Liver (tissue), 3 donors: ENCODE results near the gene CDC6.

ENCODE experiments used
- CTCF ChIP-seq: fragments of 150-350 bp; IDR thresholded peaks from 2 replicates; pipeline ENCODE4 v1.5.1; 2017; ENCODE audit warnings: improper control_type of control experiment, low read depth, low read length; ENCODE audit not compliant: missing input control
- HNF4G ChIP-seq: IDR thresholded peaks from 2 replicates; pipeline ENCODE4 v1.6.1; 2016; ENCODE audit warnings: antibody characterized with exemption
- JUND ChIP-seq, 2 donors: IDR thresholded peaks; 2 replicates each; pipeline ENCODE4 v1.6.1; 2016; ENCODE audit warnings: antibody characterized with exemption in 2 of 2
- RAD21 ChIP-seq, 2 donors: IDR thresholded peaks; 2 replicates each; pipeline ENCODE4 v1.6.1; 2016; ENCODE audit warnings: antibody characterized with exemption in 2 of 2, mild to moderate bottlenecking in 2 of 2
- TAF1 ChIP-seq: conservative IDR thresholded peaks from 2 replicates; pipeline ENCODE4 v1.6.1; 2016; ENCODE audit warnings: antibody characterized with exemption, mild to moderate bottlenecking
- YY1 ChIP-seq: IDR thresholded peaks from 2 replicates; pipeline ENCODE4 v1.6.1; 2016; ENCODE audit warnings: antibody characterized with exemption, mild to moderate bottlenecking
- TF ChIP-seq, protein P1 (sequence below): IDR thresholded peaks from 2 replicates; pipeline ENCODE4 v1.6.1; 2016; ENCODE audit warnings: antibody characterized with exemption
- TF ChIP-seq, protein P2 (sequence below): IDR thresholded peaks from 2 replicates; pipeline ENCODE4 v1.6.1; 2016; ENCODE audit warnings: antibody characterized with exemption, mild to moderate bottlenecking
- donor health status: healthy.
- donor health status: healthy.

DNA sequence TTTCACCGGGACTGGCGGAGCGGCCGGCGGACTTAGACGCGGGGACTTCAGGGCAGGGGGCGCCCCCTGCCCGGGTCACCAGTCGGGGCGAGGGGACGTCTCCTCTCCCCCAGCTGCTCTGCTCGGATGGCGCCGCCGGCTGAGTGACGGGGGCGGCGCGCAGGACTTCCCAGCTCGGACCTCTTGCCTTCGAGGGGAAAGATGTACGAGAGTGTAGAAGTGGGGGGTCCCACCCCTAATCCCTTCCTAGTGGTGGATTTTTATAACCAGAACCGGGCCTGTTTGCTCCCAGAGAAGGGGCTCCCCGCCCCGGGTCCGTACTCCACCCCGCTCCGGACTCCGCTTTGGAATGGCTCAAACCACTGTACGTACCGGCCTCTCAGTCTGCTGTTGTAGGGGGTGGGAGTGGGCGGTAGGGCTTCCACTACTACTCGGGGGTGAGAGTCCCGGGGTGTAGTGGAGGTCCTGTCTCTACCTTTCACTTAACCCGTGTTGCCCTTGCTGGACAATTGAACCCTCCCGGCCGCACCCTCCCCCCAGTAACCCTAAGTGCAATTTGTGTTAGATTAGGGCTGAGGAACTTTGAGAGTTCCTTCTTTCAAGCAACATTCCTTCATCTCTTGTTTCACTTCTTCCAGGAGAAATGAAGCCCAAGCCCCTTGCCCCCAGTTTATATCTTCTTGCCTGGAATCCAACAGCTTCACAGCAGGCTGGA is 55.0 kb downstream of the CDC6 start:
- TF ChIP-seq, protein P1, sequence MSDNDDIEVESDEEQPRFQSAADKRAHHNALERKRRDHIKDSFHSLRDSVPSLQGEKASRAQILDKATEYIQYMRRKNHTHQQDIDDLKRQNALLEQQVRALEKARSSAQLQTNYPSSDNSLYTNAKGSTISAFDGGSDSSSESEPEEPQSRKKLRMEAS = no peak
- TF ChIP-seq CTCF = no peak
- TF ChIP-seq YY1 = no peak
- no peak for TF ChIP-seq TAF1
- TF ChIP-seq JUND (IDR thresholded peaks at IDR 0.05) = no peak
- TF ChIP-seq RAD21 (IDR thresholded peaks at IDR 0.05) = no peak
- no peak for TF ChIP-seq HNF4G
- TF ChIP-seq, protein P2, sequence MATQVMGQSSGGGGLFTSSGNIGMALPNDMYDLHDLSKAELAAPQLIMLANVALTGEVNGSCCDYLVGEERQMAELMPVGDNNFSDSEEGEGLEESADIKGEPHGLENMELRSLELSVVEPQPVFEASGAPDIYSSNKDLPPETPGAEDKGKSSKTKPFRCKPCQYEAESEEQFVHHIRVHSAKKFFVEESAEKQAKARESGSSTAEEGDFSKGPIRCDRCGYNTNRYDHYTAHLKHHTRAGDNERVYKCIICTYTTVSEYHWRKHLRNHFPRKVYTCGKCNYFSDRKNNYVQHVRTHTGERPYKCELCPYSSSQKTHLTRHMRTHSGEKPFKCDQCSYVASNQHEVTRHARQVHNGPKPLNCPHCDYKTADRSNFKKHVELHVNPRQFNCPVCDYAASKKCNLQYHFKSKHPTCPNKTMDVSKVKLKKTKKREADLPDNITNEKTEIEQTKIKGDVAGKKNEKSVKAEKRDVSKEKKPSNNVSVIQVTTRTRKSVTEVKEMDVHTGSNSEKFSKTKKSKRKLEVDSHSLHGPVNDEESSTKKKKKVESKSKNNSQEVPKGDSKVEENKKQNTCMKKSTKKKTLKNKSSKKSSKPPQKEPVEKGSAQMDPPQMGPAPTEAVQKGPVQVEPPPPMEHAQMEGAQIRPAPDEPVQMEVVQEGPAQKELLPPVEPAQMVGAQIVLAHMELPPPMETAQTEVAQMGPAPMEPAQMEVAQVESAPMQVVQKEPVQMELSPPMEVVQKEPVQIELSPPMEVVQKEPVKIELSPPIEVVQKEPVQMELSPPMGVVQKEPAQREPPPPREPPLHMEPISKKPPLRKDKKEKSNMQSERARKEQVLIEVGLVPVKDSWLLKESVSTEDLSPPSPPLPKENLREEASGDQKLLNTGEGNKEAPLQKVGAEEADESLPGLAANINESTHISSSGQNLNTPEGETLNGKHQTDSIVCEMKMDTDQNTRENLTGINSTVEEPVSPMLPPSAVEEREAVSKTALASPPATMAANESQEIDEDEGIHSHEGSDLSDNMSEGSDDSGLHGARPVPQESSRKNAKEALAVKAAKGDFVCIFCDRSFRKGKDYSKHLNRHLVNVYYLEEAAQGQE = no peak
